Left renal pelvis (tissue), 4 donors: ENCODE results near the gene SPRY2. TPM values are rescaled to one million over a fixed set of nuclear protein-coding genes. Genes with fewer than 3 reads are reported as not detected.

Experiments
- DNase-seq, 4 donors: peaks; one replicate each; pipeline ENCODE4 v3.0.0-alpha.2; 2013; ENCODE audit warnings: low read depth in 4 of 4, low spot score in 3 of 4
- polyA plus RNA-seq, 4 donors: library from polyadenylated mRNA; unstranded; fragments of 120-200 nt; gene quantifications; one replicate each; pipeline ENCODE4 v1.2.1, GENCODE V29; 2013; ENCODE audit not compliant: insufficient read length in 4 of 4

Gene SPRY2, protein sequence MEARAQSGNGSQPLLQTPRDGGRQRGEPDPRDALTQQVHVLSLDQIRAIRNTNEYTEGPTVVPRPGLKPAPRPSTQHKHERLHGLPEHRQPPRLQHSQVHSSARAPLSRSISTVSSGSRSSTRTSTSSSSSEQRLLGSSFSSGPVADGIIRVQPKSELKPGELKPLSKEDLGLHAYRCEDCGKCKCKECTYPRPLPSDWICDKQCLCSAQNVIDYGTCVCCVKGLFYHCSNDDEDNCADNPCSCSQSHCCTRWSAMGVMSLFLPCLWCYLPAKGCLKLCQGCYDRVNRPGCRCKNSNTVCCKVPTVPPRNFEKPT
- 100 to 1,000 TPM in 1 of 4 donors, 10 to 100 TPM in 3; 57.6 to 134 (median 72.6) TPM for polyA plus RNA-seq

DNA sequence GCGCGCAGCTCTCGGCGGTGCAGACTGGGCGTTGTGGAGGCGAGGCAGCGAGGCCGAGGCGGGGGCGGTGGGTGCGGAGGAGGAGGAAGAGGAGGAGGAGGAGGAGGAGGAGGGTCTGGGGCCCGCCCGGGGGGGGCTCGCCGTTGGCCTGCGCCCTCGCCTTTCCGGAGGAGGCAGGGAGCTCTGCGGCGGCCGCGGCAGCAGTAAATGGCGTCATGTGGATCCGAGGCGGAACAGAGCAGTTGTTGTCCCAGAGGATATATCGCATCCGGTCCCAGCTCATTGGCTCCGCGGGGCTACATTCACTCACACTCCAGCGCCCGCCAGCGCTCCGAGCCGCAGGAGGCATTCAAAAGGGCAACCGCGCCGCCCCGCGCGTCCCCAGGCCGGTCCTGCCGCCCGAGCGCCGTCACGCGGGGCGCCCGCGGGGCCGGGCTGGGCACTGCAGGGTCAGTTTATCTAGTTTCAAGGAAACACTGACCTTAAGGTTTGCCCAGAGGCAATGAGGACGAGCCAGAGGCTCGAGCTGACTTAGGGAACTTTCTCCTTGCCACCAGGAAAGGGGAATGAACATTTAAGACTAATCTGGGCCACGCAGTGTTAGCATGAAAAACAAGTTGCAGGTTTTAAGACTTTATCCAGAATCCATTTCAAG, at the start of gene SPRY2:
Gene SPRY2, minus strand, starts transcription at position 26 of the 655 bp plus-strand sequence. CDS start 3,421 bp downstream, outside the sequence.
- DNase-seq = peak in 3 of 4 donors; percentile 88 to 92 (median 89)

DNA sequence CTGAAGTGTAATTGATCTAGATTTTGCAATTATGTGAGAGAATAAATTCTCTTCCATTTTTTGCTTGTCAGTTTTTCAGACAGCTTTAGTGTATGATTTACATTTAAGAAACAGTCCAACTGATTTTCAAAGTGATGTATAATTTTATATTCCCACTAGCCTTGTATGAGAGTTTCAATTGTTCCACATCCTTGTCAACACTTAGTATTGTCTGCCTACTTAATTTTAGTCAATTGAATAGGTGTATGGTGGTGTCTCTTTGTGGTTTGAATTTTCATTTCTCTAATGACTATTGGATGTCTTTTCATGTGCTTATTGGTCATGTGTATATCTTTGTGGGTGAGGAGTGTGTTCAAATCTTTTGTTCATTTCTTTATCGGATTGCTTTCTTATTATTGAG, 49.4 kb upstream of the SPRY2 start:
- DNase-seq = no peak

DNA sequence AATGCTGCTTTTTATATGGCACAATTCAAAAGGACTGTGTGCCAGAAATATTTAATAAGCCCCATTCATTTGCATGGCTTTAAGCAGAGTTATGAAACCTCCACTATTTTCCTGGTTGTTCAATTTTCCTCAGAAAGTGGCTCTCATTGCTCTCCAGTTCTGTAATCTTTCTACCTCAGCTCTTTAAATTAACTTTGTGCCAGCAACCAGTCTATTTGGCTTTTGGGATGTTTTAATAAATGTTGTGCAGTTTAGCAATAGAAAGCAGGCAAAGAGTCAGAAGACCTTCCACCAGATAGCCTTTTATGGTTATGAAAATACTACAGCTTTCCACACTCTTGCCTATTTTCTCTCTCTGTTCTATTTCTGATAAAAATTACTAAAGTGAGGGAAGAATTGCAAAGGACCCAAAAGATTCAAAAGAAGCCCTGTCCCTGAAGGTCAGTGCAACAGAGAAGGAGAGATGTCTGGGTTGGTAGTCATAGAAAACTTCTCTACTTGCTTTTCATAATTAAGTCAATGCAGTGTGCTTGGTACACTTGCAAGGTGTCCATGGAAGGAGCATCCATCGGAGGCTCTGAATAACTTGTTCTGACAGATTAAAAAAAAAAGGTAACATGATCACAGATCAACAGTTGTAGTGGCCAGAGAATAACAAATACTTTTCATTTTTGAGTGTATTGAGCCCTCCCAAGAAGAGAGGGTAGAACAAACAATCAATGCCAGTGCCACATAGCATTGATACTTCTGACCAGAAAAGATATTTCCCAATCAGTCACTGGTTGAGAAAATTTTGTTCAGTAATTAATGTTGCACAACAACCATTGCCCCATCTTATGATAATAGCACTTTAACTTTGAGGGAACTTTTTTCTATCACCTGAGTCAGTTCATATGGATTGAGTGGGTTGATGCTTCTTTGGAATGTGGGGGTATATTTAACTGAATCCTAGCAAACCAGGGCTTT, 48.4 kb upstream of the SPRY2 start:
- no peak for DNase-seq

DNA sequence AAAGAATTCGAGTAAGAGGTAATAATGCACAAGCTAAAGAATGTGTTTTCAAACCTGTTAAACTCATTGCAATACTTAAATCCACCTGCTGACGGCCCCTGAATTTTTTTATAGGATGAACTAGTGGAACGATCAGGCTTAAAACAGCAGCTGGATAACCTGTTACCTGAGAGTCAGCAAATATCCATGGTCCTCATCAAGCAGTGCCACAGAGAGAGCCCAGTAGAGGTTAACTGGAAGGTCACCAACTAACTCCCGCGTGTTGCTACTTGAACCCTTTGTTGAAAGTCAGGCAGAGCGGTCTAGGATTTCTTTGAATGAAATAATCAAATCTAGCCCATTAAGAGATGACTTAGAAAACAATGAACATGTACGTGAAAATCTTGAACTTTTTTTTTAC, 47.6 kb upstream of the SPRY2 start:
- DNase-seq = no peak

DNA sequence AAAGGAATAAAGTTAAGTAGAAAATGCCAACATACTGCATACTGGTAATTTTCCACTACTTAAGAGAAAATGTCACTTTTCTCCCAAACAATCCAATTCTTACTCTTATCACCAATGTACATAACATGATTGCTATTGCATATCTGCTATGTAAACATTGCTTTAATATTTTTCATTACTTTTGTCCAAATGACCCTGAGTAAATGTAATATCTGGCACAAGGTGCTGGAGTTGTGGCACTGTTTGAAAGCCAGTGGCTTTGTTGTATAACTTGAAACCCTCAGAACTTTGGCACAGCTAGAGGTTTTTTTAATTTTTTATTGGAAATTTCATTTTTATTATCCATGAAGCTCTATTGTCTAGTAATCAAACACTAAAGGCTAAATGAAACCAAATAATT, 45.7 kb upstream of the SPRY2 start:
- no peak for DNase-seq

DNA sequence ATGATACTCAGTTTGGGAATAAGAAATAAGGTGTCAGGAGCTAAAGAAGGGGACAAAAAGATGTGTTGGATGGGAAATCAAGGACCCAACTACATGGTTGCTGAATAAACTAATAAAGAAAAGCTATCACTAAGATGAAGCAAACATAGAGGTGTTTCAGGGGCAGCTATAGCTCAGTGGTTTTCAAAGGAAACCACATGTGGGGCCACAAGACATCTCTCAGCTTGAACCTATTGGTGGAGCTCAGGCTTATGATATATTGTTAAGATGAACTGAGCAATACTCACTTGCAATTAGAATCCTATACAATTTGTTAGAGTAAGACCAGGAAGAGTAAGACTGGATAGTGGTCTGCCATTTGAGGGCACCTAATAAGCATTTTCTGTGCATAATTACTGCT, 45.1 kb upstream of the SPRY2 start:
- no peak for DNase-seq

DNA sequence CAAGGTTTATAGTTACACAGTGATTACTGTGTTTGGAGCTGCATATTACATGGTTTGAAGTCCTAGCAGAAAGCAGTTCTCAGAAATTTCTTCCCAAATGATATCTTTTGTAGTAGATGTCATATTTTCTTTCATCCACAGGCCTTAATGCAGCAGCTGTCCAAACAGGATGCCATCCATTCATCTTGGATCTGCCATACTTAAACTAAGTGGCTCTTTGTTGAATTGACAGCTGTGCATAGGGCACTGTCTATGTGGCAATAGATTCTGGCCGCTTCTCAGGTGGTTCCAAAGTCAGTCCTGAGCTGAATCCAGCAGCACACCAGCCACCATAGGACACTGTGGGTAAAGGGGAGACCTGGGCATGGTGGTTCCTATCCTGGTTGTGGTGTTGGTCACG, 41.6 kb upstream of the SPRY2 start:
- no peak for DNase-seq

DNA sequence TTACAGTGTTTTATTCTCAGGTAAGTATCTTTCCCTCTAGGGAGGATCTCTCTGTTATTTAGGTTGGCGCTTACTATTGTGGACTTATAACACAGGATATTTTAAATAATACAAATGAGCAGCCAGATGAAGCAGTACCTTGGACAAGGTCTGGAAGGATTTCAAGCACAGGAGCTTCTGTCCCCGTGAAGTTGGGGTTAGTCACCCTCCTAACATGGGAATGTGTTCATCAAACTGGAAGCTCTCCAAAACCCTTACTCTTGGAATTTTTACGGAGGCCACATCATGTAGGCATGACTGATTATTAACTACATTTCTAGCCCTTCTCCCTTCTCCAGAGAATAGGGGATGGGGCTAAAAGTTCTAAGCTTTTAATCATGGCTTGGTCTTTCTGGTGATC, 38.3 kb upstream of the SPRY2 start:
- no peak for DNase-seq

DNA sequence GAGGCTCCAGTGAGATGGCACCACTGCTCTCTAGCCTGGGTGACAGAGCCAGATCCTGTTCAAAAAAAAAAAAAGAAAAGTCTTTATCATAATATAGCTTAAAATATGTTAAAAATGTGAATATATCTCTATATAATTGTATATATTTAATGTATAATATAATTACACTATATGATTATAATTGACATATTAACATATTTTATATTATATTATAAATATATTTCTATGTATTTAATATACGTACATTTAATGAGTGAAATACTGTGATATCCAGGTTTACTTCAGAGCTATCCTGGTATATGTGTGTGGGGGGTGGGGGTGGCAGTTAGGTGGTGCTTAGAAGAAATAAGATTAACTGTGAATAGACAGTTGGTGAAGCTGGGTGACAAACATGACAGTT, 35.6 kb upstream of the SPRY2 start:
- DNase-seq = no peak

DNA sequence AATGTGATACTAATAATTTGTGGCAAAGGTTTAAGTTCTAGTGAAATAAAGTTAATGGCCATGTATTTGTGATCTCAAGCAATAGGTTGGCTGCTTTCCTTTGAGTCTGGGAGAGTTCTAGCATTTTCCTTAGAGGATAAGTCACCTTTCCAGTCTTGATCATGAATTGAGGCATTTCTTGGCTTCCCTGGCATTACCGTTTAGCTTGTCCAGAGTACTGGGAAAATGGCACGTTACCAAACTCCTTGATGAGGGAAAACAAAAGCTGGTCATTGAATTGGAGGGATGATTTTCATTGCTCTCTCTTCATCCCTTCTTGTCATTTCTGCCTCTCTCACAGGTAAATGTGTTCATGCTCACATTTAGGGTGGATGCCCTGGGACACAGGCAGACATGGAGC, 34.0 kb upstream of the SPRY2 start:
- no peak for DNase-seq

DNA sequence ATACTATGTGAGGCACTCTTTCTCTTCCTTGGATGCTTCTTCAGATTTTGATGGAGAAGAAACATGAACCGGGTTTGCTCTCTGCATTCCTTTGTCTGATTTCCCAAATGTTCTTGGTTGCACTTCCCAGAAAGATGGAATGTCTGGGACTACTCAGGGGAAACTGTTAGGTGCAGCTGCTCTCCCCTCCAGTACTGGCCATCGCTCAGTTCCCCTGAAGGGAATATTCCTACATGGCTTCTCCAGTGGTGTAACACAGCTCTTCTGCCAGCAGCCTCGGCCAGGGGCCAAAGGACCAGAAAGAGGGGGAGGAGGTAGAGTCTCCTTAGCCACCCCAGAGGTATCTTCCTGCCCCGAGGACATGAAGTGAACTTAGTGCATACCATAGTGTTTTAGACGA, 33.5 kb upstream of the SPRY2 start:
- DNase-seq = no peak

DNA sequence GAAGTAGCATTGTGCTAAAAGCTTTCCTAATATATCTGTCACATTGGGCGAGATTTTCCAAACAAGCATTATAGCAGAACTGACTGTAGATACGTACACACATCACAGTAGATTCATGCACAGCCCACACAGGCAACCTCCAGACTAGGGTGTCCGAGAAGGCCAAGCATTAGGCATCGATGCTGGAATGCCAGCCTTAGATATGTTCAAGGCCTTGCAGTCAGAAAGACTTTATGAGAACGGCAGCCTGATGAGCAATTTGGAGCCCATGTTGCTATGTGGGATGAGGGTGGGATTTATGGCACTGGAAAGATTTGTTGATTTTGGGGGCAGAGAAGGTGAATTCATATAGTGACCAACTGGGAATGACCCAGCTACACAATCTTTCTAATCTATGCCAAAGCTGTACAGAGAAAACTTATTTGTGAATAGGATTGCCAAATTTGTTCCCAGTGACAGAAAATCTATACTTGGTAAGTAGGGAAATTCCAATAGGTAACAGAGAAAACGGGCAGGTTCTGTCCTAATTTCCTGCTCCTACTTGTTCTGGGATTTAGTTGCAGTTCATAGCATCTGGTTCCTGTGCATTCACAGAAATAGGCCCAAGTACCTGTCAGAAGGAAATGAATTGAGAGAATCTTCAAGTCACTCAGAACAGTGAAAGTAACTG, 31.0 kb upstream of the SPRY2 start:
- DNase-seq = no peak

DNA sequence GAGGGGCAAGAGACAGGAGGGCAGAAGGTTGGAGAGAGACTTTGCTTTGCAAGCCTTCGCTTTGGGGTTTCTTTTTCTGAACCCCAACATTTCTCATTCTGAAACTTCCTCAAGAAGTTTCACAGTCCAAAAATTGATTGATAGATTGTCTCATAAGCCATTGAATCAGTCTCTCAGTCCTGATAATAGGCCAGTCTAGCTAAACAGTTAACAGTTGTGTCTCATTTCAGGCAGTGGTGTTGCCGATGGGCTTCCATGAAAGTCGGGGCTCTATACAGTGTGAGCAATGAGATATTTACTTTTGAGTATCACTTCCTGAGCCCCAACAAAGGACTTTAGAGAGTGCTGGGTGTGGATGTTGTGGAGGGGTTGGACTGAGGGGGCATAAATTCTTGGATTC, 26.5 kb upstream of the SPRY2 start:
- DNase-seq = no peak

DNA sequence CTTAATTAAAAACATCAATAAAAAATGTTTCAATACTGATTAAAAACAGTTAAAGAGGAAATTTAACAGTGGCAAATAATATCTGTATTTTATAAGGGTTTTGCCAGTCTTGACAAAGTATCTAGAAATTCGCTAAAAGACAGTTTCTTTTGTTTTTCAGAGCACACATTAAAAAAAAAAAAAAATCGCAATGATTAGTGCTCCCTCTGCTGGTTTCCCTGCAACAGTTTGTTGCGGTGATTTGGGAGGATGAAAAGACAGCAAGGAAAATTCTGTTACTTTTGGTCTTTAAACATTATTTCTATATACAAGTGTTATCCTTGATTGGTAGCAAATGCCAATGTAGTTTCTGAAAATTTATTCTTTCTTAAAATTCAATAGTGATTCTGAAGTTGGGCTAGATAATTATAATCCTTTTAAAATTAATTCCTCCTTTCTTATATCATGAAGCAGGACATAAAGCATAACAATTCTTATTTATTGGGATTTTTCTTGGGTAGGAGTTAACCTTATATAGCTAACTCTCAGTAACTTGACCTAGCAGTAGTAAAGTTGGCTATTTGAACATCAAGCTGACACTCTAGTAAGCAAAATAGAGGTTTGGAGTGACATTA, 23.1 kb upstream of the SPRY2 start:
- DNase-seq = peak in 1 of 4 donors; percentile 24

DNA sequence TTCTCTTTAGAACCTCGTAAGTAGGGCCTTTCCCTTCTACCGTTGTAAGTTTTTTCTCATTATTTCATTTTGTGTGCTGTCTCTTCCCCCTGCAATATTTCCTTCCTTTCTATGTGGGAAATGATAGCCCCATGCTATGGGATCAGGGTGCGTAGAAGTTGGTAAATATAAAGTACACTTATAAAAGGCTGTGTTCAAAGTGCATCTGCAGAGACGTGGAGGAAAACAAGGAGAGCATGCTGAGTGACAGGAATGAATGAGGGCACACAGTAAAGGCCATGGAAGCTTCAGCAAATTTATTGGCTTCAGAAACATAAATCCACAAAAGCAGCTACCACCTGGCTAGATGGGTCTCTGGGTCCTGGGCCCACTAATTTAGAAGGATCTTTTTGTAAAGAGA, 21.6 kb upstream of the SPRY2 start:
- DNase-seq = no peak

DNA sequence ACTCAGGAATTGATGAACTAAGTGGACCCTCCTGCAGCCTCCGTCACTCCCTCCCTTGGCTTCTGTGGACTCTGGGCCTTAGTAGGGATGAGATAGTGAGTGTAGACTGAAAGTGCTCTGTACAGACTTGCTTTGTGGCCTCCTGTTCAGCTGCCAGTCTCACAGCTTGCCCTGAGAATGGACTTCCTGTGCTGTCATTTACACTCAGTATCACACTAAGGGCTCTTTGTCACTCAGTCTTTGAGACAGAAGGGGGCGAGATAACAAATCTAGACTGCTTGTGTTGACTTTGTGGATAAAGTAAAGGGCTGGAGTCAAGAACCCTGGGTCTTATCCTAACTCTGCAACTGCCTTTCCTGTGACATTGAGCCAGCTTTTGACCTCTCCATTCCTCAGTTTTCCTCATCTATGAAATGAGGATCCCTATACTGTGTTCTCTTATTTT, 21.0 kb upstream of the SPRY2 start:
- no peak for DNase-seq

DNA sequence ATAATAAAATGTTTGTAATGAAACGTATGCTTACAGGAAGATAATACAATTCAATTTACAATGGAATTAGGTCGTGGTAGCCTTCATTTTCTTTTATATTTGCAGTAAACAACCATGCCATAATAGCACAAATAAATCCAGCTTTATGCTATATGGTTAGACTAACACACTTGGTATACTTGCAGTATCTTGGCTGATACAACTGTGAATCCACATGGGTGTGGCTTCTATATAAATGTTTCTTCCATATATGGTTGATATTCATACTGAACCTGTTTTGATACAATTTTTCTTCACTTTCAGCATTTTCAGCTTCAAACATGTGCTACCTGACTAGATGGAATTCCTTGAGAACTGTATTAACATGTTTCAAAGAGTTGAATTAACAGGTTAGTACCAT, 20.4 kb upstream of the SPRY2 start:
- no peak for DNase-seq

DNA sequence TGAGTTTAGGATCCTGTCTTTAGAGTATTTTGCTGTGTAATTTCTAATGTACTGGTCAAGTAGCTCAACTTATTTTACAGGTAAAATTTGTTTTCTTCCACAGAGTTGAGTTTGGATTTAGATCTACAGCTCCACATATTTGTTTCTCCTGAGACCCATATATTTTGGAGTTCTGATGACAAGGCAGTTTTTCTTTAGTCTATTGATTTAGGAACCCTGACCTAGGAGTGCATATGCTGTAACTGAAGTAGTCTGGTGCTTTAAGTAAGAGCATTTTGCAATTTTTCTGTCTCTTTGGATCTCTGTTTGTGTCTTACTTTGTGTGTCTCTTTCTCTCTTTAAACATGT, 19.5 kb upstream of the SPRY2 start:
- no peak for DNase-seq

DNA sequence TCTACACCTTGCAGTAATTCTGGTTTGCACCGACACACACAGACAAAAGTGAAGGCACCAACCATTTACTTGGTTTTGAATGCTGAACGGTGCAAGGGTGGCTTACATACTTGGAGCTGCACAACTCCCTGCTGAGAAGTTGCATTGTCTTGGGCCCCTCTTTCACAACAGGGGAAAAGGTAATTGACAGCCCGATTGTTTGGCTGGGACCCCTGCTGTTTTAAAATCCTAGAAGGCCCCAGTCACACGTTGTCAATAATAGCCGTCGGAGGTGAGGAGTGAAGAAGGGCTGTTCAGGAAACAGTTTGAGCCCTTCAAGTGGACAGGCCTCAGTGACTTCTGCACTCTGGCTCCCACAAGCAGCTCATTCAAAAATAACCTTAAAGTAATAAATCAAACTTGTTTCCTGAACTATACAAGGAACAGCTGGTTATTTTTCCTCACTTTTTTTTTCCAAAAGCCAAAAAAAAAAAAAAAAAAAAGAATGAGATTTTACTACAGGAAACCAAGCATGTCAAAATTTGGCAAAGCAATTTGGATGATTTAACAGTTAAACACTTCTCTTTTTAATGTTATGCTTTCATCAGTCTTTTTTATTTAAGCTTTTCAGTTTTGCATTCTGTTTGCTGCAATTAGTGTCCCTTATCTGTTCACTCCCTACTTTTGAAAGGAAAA, 19.0 kb upstream of the SPRY2 start:
- DNase-seq = peak in 3 of 4 donors; percentile 56 to 67 (median 62)

DNA sequence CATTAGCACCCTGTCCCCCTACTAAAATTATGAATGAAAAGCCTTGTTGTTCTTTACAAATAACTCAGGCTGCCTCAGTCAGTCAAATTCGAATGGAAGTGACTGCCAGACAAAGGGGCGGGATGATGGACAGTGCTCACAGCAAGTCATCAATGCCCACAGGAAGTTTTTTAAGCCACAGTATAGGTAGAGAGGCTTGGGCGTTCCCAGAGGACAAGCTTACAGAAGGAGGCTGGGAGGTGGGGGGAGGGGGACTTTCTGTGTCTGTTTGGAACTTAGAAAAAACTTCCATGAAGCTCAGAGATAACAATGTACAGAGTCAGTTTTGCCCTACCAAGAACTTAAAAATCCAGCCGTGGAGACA, 18.5 kb upstream of the SPRY2 start:
- DNase-seq = no peak
